ENCODE data around the gene MCF2L.

MCF2L gene

GRCh38 chr13:113020323-113021080, 51.5 kb downstream of the MCF2L start:
- H3K4me3 ChIP-seq (ENCODE audit: low read depth, low read length): no peak overlapping the region
- TF ChIP-seq, protein P1, sequence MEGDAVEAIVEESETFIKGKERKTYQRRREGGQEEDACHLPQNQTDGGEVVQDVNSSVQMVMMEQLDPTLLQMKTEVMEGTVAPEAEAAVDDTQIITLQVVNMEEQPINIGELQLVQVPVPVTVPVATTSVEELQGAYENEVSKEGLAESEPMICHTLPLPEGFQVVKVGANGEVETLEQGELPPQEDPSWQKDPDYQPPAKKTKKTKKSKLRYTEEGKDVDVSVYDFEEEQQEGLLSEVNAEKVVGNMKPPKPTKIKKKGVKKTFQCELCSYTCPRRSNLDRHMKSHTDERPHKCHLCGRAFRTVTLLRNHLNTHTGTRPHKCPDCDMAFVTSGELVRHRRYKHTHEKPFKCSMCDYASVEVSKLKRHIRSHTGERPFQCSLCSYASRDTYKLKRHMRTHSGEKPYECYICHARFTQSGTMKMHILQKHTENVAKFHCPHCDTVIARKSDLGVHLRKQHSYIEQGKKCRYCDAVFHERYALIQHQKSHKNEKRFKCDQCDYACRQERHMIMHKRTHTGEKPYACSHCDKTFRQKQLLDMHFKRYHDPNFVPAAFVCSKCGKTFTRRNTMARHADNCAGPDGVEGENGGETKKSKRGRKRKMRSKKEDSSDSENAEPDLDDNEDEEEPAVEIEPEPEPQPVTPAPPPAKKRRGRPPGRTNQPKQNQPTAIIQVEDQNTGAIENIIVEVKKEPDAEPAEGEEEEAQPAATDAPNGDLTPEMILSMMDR (IDR thresholded peaks at IDR 0.05; ENCODE audit: low read depth, low read length, missing control alignments): no peak
- DNase-seq (ENCODE audit: low read depth): no peak

DNA sequence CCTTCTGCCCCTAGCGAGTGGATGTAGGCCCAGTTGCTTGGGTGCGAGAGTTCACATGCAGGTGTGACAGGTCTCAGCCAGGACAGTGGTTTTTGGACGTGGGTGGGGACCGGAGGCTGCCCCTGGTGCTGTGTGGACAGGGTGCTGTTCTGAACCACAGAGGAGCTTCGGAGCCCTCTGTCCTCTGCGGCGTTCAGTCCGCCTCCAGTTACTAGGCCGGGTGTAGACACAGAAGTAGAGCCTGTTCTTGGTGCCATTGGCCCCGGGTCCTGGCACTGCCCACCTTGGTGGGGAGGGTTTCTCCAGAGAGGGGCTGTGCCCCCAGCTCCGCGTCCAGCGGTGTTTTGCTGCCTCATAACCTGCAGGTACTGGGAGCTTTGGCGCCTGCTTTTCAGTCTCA, 52.4 kb downstream of the MCF2L start:
- TF ChIP-seq, protein P1 (IDR thresholded peaks at IDR 0.05; ENCODE audit: low read depth, low read length, missing control alignments): no peak
- DNase-seq (ENCODE audit: low read depth): no peak
- no peak overlapping the region for H3K4me3 ChIP-seq (ENCODE audit: low read depth, low read length)

DNA sequence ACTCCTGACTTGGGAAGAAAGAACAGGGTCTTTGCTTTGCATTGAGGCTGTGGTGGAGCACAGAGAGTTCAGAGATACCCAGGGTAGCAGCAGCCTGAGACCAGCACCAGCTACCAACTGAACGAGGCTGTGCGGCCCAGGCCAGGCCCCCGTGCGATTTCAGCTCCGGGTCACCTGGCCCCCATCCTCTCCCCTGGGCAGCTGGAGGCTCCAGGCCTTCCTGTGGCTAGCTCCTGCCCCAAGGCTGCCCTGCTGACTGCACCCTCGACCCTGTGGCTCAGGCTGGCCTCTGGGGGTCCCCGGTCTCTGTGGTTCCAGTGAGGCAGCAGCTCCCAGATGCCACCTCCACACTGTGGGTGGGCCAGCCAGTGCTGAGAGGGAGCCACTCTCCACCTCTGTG, 52.8 kb downstream of the MCF2L start:
- TF ChIP-seq, protein P1 (IDR thresholded peaks at IDR 0.05; ENCODE audit: low read depth, low read length, missing control alignments): no peak
- DNase-seq (ENCODE audit: low read depth): no peak
- no peak overlapping the region for H3K4me3 ChIP-seq (ENCODE audit: low read depth, low read length)

DNA sequence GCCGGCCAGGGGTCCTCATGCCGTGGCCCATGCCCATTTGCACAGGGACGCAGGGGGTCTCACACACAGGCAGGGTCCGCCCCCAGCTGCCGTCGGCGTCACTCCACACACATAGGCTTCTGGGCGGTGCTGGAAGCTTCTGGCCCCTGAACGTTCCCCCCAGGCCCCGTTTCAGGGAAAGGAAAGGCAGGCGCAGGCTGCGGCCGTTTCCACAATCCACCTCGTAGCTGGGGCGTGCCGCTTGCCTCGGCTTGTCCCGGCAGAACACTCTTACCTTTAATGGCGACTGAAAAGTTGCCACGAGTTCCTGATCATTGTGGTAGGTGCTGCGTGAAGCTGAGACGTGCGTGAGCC, 53.4 kb downstream of the MCF2L start:
- DNase-seq (ENCODE audit: low read depth): no peak
- TF ChIP-seq, protein P1 (IDR thresholded peaks at IDR 0.05; ENCODE audit: low read depth, low read length, missing control alignments): no peak
- no peak overlapping the region for H3K4me3 ChIP-seq (ENCODE audit: low read depth, low read length)

- no peak for DNase-seq (ENCODE audit: low read depth)
- TF ChIP-seq, protein P1 (IDR thresholded peaks at IDR 0.05; ENCODE audit: low read depth, low read length, missing control alignments): no peak
- no peak overlapping the region for H3K4me3 ChIP-seq (ENCODE audit: low read depth, low read length)
Measured at GRCh38 chr13:113022745-113023574, 53.9 kb downstream of the MCF2L start.

GRCh38 chr13:113023694-113024430, 54.8 kb downstream of the MCF2L start:
- TF ChIP-seq, protein P1 (IDR thresholded peaks at IDR 0.05; ENCODE audit: low read depth, low read length, missing control alignments): no peak
- DNase-seq (ENCODE audit: low read depth): no peak
- H3K4me3 ChIP-seq (ENCODE audit: low read depth, low read length): no peak overlapping the region

Measured in GM12864 (cell line).